ENCODE results near the gene LRRC71.

LRRC71 gene

GRCh38 chr1:156927215-156928042 is 7.0 kb downstream of the LRRC71 start:
- DNase-seq (ENCODE audit: low read depth), result peak; percentile 53

- no peak for DNase-seq (ENCODE audit: low read depth)
Observed at GRCh38 chr1:156928043-156928602, 7.7 kb downstream of the LRRC71 start.

- no peak for DNase-seq (ENCODE audit: low read depth)
Observed at GRCh38 chr1:156929596-156930238, 9.3 kb downstream of the LRRC71 start.

- DNase-seq (ENCODE audit: low read depth), result no peak
Observed at GRCh38 chr1:156930483-156930882, 10.1 kb downstream of the LRRC71 start.

DNA sequence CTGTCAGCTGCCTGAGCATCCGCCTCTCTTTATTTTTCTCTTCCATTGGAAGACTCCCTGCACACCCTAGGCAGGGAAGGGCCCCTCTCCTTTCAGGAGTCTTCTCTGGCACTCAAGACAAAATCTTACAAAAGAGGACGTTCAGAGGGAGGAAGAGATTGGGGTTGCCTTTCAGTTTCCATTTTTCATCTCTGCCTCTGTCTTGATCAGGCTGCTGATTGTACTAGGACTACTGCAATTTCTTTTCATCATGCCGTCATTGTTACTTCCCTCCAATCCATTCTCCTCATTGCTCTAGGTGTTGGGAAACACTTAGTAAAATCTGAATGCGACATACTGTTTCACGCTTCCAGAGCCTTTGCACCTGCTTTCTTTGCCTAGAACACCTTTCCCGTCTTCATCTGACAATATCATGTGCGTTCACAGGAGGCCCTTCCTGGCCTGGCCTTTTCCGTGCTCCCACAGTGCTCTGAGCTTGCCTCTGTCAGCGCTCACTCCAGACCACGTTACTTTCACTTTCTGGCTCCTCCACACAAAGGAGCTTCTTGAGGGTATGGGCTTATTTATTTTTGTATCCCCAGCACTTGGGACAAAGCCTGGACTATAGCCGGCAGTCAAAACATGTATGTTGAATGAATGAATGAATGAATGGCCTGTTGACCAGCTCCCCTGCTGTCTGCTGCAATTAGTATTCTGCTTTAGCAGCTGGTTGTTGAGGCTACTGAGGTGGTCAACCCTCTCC is 10.9 kb downstream of the LRRC71 start:
- no peak for DNase-seq (ENCODE audit: low read depth)

DNA sequence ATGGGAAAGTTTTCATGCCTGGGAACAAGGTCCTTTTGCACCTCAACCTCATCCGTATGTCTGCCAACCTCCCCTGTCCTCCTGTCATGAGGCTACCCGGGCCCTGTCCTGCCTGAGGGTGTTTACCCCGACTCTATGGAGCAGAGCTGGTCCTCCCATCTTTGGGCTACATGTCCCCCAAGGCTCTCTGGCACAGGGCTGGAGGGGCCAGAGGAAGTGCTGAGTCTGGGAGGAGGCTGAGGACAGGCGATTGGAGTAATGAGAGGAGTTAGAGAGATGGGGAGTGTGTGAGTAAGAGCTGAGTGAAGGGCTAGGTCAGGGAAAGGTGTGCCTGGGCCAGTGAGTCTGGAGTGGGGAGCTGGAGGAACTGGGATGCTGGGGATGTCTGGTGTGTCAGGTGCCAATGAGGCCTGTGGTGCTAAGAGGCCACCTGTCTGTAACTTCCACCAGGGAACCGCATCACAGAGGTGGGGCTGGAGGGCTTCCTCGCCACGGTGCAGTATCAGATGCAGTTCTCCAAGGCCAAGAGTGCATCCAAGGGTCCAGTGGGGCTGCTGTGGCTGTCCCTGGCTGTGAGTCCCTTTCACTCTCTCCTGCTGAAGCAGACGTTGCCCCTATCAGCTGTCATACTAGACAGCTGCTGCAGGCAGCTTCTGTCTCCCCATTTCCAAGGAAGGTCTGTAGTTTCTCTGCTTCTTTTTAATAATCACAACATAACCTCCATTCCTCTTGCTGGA is 11.7 kb downstream of the LRRC71 start:
- no peak for DNase-seq (ENCODE audit: low read depth)

DNA sequence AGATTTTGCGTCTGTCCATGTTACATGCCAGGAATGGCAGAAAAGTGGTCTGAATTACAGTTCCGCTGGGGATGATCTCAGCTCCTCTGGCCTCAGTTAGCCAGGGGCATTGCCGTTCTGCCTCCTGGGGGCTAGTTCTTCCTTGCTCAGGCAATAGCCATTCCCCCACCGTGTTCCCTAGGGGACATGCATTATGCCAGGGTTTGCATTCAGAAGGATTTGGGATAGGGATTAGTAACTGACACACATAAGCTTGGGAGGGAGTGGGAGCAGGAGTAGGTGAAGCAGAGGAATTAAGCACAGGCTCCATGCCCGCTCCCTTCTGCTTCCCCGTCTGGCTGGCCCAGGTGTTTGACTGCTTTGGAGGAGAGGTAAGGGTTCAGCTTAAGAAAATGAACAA is 12.7 kb downstream of the LRRC71 start:
- DNase-seq (ENCODE audit: low read depth), result no peak

- no peak for DNase-seq (ENCODE audit: low read depth)
Observed at GRCh38 chr1:156935505-156936128, 15.2 kb downstream of the LRRC71 start.

- no peak for DNase-seq (ENCODE audit: low read depth)
Observed at GRCh38 chr1:156936191-156936590, 15.8 kb downstream of the LRRC71 start.

DNA sequence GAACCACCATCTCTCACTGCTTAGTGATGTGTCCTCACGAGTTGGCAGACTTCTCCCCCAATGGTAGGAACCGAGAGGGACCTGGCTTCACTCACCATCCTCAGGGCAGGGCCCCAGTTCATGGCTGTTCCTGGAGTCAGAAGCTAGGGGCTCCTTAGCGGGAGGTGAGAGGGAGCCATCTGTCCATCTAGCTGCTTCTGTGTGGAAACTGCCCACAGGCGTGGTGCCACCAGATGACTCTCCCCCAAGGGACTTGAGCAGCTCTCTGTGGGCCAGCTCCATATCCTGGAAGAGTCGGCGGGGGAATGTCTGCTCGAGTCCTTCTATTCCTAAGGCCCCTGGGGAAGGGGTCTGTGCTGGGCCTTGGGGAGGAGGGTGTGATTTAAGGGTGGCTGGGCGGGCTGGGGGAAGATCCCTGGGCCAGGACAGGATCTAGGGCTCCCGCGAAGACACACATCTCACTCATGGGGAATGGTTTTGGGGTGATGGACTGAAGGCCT is 16.3 kb downstream of the LRRC71 start:
- DNase-seq (ENCODE audit: low read depth), result no peak

GRCh38 chr1:156937883-156938282 is 17.5 kb downstream of the LRRC71 start:
- no peak for DNase-seq (ENCODE audit: low read depth)

DNA sequence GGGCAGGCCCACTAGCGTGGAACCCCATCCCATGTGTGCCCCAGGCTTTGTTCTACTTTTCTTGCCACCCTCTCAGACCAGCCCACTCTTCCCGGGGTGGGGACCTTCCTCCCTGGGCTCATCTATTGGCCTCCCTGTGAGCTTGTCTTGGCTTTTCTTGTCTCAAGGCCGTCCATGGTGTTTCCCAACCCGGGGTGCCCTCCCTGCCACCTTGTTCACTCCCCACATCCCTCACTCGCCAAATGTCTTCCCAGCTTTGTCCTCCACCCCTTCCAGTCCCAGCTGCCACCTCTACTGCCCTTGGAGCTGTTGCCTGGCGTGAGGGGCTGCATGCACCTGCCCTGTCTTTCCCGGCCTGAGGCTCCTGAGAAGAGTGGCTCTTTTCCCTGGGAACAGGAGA is 18.4 kb downstream of the LRRC71 start:
- no peak for DNase-seq (ENCODE audit: low read depth)

- no peak for DNase-seq (ENCODE audit: low read depth)
Observed at GRCh38 chr1:156939786-156940334, 19.4 kb downstream of the LRRC71 start.

- DNase-seq (ENCODE audit: low read depth), result no peak
Observed at GRCh38 chr1:156941675-156942074, 21.2 kb downstream of the LRRC71 start.

DNA sequence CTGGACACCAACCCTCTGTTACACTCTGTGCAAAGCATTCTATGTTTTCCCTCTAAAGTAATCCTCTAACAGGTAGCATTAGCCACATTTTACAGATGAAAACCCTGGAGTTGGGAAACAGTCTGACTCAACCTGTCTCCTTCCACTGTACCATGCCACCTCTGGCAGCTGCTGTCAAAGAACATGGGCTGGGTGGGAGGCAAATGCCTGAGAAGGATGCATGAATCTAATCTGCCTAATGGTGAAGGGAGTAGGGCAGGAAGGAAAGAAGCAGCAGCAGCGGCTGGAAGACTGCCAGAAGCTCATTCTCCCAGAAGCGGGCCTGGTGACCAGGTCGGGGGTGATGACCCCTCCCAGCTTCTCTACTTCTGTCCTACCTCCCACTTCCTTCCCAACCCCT is 21.7 kb downstream of the LRRC71 start:
- DNase-seq (ENCODE audit: low read depth), result no peak

DNA sequence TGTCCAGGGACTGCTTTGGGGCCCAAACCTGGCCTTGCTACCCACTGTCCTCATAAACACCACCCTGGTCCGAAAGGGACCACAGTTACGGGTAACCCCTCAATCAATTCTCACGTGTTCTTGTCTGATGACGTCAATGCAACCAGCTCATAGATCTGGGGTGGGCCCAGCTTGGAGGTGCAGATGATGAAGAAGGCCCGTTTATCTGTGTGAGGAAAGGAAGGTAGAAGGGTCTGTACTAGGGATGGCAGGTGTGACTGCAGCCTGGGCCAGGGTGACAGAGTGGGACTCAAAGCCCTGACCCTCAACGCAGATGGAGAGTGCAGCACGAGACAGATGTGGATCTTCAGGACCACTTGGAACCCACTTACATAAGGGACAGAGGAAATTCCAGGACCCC is 22.1 kb downstream of the LRRC71 start:
- DNase-seq (ENCODE audit: low read depth), result no peak

DNA sequence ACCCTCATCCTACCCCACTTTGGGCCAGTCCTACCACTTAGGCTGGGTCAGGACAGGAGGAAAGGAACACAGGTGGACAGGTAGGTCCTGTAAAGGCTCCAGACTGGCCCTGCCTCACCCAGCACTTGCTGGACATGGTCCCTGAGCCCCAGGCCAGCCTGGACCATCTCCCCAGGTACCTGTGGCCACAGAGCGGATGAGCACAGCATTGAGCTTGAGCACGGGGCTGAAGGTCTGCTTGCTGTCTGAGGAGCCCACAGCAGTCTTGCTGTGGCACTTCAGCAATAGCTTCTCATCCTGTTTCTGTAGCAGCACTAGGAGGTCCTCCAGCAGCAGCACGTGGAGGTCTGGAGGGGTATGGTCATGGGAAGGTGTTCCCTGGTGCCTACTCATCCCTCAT is 23.3 kb downstream of the LRRC71 start:
- DNase-seq (ENCODE audit: low read depth), result no peak

- DNase-seq (ENCODE audit: low read depth), result no peak
Observed at GRCh38 chr1:156944268-156944667, 23.8 kb downstream of the LRRC71 start.

- no peak for DNase-seq (ENCODE audit: low read depth)
Observed at GRCh38 chr1:156944848-156945247, 24.4 kb downstream of the LRRC71 start.

GRCh38 chr1:156945881-156946661 is 25.6 kb downstream of the LRRC71 start:
- DNase-seq (ENCODE audit: low read depth), result no peak

Measured in activated T-cell treated with anti-CD3 and anti-CD28 coated beads for 1 hour (primary cell).